Retinal pigment epithelial cell (primary cell): ENCODE data around the gene TBL1X.
"Not testable (repeated sequence)": the region's sequence is repeated elsewhere in the genome, so short reads cannot be mapped to it uniquely, and the experiment has no call there.

Source experiments
- DNase-seq: peaks from one replicate; pipeline ENCODE4 v3.0.0-alpha.2; 2010; ENCODE audit warnings: low read depth
- H3K4me3 ChIP-seq: 2 replicates; pipeline ENCODE4 v1.5.1; 2011; ENCODE audit warnings: mild to moderate bottlenecking, low read length, control low read depth, moderate library complexity
- CTCF ChIP-seq: conservative IDR thresholded peaks from 2 replicates; pipeline ENCODE4 v1.5.1; 2011; ENCODE audit warnings: low read depth, low read length, control low read depth, inconsistent platforms

The TBL1X gene

DNA sequence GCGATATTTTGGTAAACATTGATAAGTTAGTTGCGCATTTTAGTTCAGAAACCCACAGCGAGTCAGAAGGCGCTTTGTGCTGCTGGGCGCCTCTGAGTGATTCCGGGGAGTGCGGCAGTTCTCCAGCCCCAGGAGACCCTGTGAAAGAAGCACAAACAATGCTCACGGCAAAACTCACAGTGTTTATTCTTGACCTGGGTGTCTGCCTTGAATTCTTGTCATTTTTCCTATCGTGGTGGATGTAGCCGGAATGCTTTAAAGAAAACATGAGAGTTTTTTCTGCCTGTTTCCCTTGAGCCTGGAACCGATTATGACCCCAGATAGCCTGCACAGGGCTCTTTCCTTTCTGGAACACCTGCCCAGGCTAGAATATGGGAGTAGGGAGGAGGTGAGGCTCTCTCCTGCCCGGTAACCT, 6.7 kb downstream of the TBL1X start:
- H3K4me3 ChIP-seq = no peak overlapping the region
- DNase-seq = no peak
- TF ChIP-seq CTCF = no peak

DNA sequence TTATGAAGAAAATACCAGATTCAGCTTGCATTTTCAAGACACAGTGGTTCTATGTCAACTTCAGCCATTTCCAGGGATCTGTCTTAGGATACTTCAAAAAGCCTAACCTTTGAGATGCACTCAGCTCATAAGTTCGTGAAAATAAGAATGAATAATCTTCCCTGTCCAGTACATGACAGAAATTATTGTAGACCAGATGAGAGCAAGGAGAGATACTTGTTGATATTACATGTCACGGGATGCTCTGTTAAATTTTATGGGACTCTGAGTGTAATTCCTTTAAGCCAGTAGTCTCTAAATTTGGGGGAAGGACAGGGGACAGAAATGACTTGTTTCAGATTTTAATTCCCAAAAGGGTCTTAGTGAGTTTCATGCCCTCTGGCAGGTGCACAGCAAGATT, 8.8 kb downstream of the TBL1X start:
- no peak for TF ChIP-seq CTCF
- DNase-seq = no peak
- H3K4me3 ChIP-seq = no peak overlapping the region

DNA sequence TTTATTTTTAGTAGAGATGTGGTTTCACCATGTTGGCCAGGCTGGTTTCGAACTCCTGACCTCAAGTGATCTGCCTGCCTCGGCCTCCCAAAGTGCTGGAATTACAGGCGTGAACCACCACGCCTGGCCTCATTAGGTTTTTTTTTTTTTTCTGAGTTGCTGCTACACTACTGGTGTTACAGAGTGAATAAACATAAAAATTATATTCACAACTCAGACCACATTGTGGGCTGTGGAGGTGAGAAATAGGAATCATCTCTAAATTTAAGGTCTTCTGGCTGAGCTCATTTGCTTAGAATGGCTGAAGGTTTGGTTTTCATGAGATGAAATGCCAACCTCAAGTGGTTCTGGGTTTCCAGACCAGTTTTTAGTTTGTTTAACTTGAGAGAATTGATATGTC, 10.6 kb downstream of the TBL1X start:
- not testable (repeated sequence) for H3K4me3 ChIP-seq, DNase-seq

GRCh38 chrX:9475984-9476383, 11.1 kb downstream of the TBL1X start:
- DNase-seq = no peak
- no peak for TF ChIP-seq CTCF
- no peak overlapping the region for H3K4me3 ChIP-seq

- no peak for DNase-seq
- no peak overlapping the region for H3K4me3 ChIP-seq
- no peak for TF ChIP-seq CTCF
Measured at GRCh38 chrX:9476810-9477575, 12.1 kb downstream of the TBL1X start.

DNA sequence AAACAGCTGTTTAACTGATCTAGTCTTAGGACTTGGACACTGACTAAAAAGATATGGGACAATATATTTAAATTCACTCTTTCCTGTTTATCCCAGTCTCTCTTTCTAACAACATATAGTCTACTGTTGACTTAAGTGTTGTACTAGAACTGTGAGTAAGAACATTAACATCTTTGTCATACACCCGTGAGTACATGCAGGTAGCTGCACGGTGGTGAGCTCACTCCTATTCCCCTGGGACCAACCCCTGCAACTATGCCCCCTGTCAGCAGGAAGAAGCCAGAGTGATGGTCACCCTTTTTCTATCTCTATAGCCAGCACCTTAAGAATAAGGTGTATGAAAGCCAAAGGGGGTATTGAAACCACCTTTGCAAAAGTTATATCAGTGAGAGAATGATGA, 17.6 kb downstream of the TBL1X start:
- DNase-seq = no peak
- H3K4me3 ChIP-seq = no peak overlapping the region
- no peak for TF ChIP-seq CTCF

DNA sequence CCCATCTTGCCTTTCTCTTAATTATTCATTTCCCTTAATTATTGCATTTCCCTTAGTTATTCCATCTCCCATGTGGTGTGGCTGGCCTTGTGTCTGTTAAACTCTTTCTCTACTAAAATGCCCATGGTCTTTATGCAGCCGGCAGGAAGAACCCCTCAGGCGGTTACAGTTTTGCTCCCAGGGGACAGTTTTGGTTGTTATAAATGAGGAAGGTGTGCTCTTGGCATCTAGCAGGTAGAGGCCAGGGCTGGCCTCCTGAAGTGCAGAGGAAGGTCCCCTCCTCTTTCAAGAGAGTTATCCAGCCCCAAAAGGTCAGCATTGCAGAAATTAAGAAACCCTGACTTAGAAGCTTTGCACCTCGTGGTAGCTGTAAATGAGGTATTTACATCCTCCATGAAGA, 18.0 kb downstream of the TBL1X start:
- H3K4me3 ChIP-seq = no peak overlapping the region
- TF ChIP-seq CTCF = no peak
- DNase-seq = no peak
